IPS-18c (cell line): ENCODE data around the gene ZNF281.

Source experiments
- H3K4me3 ChIP-seq: 2 replicates; pipeline ENCODE4 v1.7.0; 2013; ENCODE audit warnings: low read depth, mild to moderate bottlenecking, low read length, moderate library complexity; ENCODE audit not compliant: insufficient read depth
- H3K9me3 ChIP-seq: one replicate; pipeline ENCODE4 v1.6.1; 2013; ENCODE audit warnings: mild to moderate bottlenecking, low read length, moderate library complexity; ENCODE audit not compliant: control insufficient read depth, insufficient read depth

ZNF281 gene

DNA sequence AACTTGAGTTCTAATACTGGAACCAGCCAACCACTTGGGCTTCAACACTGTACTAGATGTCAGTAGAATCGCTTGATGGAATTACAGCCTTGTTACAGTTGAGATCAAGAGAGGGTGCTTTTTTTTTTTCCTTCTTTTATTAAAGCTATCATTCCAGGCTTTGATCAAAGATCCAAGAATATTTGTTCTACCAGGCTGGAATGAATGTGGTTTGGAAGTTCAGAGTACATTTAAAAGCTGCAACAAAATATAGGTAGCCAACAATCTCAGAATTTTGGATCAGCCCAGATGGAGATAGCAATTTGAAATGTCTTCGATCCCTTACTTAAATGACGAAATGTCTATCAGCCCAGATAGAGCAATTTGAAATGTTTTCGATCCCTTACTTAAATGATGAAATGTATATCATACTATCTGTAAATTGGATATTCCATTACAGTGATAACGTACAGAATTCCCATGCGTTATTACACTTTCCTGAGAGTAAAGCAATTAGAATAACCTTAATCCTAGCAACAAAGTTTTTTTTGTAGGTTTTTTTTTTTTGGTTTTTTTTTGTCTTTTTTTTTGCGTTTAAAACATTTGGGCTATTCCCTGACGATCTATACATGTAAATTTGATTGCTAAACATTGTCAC lies 3.6 kb downstream of the ZNF281 start:
- Histone ChIP-seq H3K4me3 (0 out of 2 replicates have a peak overlapping the region, but pooled peaks have one; percentile 25), H3K9me3 (no peaks in the 10 kb centered on the region)

DNA sequence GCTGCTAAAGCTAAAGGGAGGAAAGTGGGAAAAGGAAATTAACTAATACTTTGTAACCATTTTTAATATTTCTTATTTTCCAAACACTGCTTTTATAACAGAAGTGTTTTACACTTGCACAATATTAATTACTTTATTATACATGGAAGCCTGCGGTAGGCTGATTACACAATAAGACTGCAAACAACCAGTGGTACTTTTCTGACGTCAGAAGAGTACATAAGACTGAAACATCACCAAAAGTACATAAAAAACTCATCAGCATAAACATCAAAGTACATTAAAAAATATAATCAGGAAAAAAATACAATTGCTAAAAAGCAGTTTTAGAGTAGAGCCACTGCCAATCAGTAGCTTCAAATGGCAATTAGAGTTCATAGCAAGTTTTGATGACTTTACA lies 4.6 kb downstream of the ZNF281 start:
- H3K9me3 ChIP-seq = no peaks in the 10 kb centered on the region
- no peak overlapping the region for H3K4me3 ChIP-seq

DNA sequence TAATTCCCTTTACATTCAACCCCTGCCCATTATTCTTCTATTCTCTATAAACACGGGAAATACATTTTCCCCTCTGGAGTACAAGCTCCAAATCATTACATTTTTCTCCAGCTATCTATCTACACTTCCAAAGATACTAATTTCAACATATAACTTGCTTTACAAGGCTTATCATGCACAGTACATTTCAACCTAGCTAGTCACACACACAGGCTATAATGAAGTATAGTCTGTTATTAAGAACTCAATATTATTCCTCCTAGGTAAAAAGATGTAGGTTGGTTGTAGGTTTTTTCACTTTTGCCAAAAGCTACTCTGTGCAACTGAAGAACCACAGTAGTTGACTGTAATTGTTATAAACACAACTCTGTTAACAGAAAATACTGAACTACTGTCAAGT lies 8.1 kb downstream of the ZNF281 start:
- H3K4me3 ChIP-seq = no peak overlapping the region
- no peaks in the 10 kb centered on the region for H3K9me3 ChIP-seq

DNA sequence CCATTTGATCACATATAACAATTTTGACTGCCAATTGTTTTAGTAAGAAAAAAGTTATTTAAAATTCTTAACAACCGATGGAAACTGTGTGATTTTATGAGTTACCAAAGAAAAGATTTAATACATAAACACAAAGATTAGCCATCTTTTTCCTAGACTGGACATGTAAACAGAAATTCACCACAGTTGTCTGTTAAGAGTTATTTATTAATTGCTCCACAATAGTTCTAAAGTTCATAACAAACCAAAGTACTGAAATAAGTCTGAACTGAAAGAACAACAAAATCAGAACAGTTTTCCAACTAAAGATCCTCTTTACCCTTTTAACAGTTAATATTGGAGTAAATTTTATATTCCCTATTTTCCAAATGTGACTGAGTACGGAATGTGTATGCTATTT lies 8.6 kb downstream of the ZNF281 start:
- no peaks in the 10 kb centered on the region for H3K9me3 ChIP-seq
- no peak overlapping the region for H3K4me3 ChIP-seq

DNA sequence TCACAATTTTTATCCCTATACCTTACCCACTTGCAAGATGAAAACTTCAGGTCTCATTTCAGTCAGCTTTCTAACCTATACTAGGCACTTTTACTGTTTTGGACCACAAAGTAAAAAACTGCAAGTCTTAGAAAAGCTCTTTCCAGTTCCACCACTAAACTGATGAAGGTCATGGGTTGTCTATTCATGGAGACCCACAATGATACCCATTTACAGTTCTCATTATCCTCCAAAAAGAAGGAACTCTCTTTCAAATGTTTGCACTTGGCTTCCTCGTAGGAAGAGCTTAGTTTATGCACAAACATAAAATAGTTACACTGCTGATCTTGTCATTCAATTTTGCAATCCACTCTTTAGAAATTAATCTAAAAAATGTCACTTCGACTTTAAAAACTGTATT lies 9.3 kb downstream of the ZNF281 start:
- H3K9me3 ChIP-seq = no peaks in the 10 kb centered on the region

DNA sequence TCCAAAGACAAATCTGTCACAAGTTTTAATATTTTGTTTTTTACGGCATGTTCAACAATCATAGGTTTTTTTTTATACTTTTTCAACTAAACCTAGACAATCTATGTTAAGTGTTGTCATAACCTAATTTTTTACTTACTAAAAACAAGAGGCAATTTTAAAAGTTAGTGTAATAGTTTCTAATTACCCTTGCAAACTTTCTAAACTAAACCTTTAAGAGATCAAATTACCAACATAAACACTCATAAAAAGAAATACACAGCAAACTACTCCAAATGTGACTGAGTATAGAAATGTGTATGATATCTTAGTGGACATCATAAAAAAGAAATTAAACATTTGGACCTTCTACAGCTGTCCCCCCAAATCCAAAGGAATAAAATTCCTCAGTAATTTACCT lies 10.0 kb downstream of the ZNF281 start:
- H3K9me3 ChIP-seq = no peaks in the 10 kb centered on the region

More for the DNA sequence above, 9.3 kb downstream of the ZNF281 start:
- H3K4me3 ChIP-seq = no peak overlapping the region

DNA sequence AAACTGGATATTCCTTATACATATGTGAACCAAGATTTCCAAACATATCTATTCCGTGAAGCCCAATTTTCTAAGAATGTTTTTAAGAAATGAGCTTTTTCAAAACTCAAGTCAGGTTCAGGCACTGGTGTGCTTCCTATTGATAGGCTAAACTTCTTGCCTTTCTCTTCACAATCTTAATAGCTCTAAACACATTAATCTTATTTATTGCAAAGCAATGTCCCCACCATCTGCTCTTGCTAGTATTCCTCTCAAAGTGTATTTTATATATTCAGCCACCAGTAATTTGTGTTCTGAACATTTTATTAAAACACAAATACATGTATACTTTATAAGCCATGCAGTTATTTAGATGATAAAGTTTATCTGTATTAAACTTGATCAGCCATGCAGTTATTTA lies 11.5 kb downstream of the ZNF281 start:
- Histone ChIP-seq H3K4me3 (no peak overlapping the region), H3K9me3 (no peaks in the 10 kb centered on the region)

More for the DNA sequence above, 10.0 kb downstream of the ZNF281 start:
- H3K4me3 ChIP-seq = no peak overlapping the region

DNA sequence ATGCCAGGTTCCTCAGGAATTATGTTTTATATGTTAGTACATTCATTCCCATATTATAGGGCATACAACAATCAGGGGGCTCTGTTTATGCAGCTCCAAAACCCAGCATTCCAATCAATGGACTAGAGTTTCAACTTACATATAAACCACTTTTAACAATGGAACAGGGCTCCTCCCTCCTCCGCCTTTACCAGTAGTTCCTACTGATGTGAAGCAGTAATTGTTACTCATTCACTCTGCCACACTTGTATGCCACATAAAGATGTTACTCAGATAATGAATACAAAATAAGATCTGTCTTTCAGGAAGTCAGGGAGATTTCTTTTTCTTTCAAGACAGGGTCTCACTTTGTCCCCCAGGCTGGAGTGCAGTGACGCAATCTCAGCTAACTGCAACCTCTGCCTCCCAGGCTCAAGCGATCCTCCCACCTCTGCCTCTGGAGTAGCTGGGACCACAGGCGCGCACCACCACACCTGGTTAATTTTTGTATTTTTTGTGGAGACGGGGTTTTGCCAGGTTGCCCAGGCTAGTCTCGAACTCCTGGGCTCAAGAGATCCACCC lies 17.1 kb downstream of the ZNF281 start:
- H3K9me3 ChIP-seq = peaks cover 2% of the 10 kb centered on the region
- no peak overlapping the region for H3K4me3 ChIP-seq

DNA sequence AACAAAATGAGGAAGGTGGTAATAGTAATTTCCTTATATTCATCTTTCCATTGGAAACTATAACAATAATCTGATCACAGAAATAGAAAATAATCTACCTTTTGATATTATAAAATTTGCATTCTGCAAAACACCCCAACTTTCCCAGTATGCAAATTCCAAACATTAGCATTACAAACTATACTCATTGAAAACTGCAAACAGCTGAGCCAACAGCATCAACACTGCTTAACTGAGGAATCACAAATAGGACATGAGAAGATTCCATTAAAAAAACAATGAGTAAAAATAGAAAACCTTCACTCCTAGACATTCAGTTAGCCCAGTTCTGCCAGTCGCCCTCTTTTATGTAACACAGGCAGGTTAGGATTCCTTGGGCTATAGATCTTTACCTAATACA lies 18.1 kb downstream of the ZNF281 start:
- H3K4me3 ChIP-seq = no peak overlapping the region

DNA sequence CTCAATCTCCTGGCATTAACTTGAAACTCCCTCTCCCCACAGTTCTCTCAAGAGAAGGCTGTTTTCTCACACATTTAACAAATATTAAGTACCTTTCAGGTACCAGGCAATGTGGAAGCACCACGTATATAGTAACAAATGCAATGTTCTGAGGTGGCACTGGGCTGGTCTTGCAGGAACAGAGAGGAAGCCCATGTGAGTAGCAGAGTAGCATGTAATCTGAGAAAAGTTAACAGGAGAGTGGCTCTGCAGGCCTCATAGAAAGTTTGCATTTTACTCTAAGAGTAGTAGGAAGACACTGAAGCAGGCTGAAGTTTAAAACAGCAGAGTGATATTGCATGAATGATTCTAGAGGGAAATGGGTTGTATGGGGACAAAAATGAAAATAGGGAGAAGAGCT lies 21.0 kb downstream of the ZNF281 start:
- Histone ChIP-seq H3K4me3 (no peak overlapping the region), H3K9me3 (peaks cover 2% of the 10 kb centered on the region)

More for the DNA sequence above, 18.1 kb downstream of the ZNF281 start:
- H3K9me3 ChIP-seq = peaks cover 2% of the 10 kb centered on the region

DNA sequence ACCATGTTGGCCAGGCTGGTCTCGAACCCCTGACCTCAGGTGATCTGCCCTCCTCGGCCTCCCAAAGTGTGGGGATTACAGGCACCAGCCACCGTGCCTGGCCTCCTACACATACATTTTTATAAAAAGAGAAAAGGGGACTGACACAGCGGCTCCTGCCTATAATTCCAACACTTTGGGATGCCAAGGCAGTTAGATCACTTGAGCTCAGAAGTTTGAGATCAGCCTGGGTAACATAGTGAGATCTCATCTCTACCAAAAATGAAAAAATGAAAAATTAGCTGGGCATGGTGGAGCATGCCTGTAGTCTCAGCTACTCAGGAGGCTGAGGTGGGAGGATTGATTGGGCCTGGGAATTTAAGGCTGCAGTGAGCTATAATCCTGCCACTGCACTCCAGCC lies 23.4 kb downstream of the ZNF281 start:
- no peaks in the 10 kb centered on the region for H3K9me3 ChIP-seq
- H3K4me3 ChIP-seq = no peak overlapping the region

DNA sequence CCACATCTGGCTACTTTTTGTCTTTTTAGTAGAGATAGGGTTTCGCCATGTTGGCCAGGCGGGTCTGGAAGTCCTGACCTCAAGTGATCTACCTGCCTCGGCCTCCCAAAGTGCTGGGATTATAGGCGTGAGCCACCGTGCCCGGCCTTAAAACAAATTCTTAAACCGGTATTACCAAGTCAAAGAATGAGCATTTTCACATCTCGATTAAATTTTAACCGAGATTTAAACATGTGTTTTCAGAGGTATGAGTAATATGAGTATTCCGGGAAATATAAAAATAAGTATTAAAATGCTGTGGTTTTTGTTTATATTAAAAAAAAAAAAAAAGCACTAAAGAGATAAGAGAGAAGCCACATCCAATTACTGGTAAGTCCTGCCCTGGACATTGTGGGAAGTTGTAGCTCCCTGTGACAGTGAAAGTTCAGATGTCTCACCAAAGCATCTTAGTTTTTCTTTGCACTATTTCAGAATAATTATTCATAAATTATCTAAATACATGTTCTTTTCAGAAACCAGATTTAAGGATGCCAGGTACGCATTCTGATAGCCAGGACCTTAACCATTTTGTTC lies 24.9 kb downstream of the ZNF281 start:
- no peaks in the 10 kb centered on the region for H3K9me3 ChIP-seq
- no peak overlapping the region for H3K4me3 ChIP-seq

DNA sequence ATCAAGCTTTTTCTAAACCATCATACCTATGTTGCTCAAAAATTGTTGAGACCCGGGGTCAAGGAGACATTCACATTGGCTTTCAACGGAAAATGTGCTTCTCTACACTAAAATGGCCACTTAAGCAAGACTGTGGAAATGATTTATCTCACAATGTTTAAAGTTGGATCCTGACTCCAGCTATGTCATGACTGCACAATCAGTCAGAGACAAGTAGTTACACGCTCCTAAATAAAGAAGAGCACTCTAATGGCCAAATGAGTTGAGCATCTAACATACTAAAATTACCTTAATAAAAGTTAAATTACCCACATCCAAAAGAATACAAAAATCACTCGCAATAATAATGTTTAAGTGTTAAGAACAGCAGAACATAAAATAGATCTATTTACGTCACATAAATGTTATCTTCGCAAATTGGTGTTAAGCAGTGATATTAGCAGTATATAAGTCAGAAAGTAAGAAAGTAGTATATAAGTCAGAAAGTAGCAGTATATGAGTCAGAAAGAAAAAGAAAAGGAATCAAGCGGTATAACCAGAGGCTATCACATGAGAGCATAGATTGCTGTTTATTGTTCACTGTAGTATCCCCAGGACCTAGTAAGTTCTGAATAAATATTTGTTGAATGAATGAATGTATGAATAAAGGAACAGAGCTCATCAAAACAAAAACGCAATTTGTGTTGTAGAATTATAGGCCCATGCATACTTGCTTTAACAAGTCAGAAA lies 28.4 kb downstream of the ZNF281 start:
- H3K4me3 ChIP-seq = no peak overlapping the region
- no peaks in the 10 kb centered on the region for H3K9me3 ChIP-seq

DNA sequence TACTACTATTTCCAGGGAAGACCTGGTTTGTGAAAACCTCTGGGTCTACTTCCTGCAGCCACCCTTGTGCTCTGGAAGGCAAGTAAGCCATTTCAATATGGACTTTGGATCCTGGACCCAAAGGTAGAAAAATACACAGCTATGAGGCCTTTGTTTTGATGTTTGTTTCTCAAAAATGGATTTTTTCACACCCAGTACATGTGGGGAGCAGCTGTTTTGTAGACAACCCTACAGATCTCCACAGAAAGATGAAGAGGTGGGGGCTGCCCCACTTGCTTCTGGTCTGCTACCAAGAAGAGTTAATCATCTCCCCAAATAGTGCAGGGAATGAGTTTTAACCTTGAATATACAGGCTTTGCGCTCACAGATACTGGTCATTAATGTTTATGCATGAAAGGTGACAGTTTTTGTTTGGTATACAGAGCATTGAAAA lies 29.2 kb downstream of the ZNF281 start:
- no peaks in the 10 kb centered on the region for H3K9me3 ChIP-seq
- no peak overlapping the region for H3K4me3 ChIP-seq

DNA sequence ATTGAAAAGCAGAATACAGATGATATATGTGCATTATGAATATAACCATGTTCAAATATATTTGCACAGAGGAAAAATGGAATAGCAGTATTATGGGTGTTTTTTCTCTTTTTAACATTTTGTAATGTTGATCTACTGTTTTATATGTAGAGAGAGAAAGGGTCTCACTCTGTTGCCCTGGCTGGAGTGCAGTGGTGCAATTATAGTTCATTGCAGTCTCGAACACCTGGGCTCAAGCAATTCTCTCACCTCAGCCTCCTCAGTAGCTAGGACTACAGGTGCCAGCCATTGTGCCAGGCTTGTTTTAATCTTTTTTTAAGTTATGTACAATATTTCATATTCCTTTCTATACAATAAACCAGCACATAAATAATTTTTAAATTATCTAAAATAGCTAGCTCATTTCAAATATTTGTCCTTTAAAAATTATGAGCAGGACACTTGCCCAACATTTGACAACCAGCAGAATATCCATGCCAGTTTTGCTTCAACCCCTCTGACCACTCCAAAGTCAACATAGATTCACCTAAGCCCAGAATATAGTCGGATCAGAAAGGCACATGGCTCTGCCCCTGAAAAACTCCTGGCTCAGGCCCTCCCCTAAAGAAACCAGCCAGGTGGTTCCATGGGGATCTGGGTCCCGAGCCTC lies 29.8 kb downstream of the ZNF281 start:
- H3K9me3 ChIP-seq = no peaks in the 10 kb centered on the region
- H3K4me3 ChIP-seq = no peak overlapping the region

DNA sequence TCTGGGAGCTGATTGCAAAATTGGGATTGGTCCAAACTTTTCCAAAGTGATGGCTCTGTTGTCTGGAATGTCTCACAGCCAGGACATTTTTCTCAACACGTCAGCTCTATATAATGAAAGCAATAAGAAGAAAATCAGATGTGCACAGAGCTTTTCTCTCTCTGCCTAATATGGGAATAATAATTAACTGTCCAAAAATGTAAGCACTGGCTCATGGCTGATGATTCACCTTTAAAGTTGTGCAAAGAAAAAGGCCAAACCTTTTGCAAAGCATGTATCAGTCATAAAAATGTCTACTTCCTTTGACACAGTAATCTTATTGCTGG lies 30.4 kb downstream of the ZNF281 start:
- Histone ChIP-seq H3K9me3 (no peaks in the 10 kb centered on the region), H3K4me3 (no peak overlapping the region)

DNA sequence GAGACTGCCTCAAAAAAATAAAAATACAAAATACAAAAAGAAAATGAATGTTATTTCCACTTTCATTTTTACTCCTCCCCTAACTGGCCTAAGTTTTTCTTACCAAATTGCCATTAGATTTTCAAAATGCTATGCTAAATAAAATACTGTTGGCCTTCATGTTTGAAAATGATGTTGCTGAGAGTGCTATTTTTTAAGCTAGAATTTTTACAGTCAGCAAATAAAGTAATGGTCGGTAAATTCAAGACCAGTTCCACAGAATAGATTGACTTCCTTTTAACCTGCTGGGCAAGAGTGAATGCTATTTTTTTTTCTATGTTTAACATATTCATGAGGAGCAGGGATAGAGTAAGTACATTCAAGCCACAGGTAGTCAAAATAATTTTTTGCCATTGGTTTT lies 31.7 kb downstream of the ZNF281 start:
- no peaks in the 10 kb centered on the region for H3K9me3 ChIP-seq
- no peak overlapping the region for H3K4me3 ChIP-seq

DNA sequence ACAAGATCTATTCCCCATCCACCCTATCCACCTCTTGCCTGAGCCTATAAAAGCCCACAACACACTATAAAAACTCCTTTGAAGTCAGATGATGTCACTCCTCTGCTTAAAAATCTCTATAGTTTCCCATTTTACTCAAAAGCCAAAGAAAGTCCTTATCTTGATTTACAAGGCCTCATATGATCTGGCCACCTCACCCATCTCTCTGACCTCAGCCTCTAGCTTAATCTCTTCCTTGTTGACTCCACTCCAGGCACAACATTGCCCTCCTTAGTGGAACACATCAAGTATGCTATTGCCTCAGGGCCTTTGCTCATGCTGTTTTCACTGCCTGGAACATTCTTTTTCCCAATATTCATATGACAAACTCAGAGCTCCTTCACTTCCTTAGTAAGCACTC lies 33.3 kb downstream of the ZNF281 start:
- no peak overlapping the region for H3K4me3 ChIP-seq
- H3K9me3 ChIP-seq = no peaks in the 10 kb centered on the region
